Hepatocyte (in vitro differentiated cells): ENCODE results near the gene PDE1C. TPM values are rescaled to one million over a fixed set of nuclear protein-coding genes. Genes with fewer than 3 reads are reported as not detected.
A peak's percentile ranks its signal among the peaks of the same experiment; 100 is the strongest.
"Not testable (repeated sequence)": the region's sequence is repeated elsewhere in the genome, so short reads cannot be mapped to it uniquely, and the experiment has no call there.

Experiments
- DNase-seq: peaks from one replicate; pipeline ENCODE4 v3.0.0-alpha.2; 2016; ENCODE audit warnings: low spot score
- H2AFZ ChIP-seq: fragments of 200-600 bp; sonication (generic); 2 replicates; pipeline ENCODE4 v1.6.0; 2016; ENCODE audit warnings: antibody characterized with exemption, mild to moderate bottlenecking
- H3K27ac ChIP-seq: fragments of 200-600 bp; sonication (generic); 2 replicates; pipeline ENCODE4 v1.5.1; 2016; ENCODE audit warnings: mild to moderate bottlenecking
- H3K27me3 ChIP-seq: fragments of 200-600 bp; sonication (generic); 2 replicates; pipeline ENCODE4 v1.6.1; 2016
- H3K36me3 ChIP-seq: fragments of 200-600 bp; sonication (generic); replicated peaks from 2 replicates; pipeline ENCODE4 v1.5.1; 2016; ENCODE audit warnings: low read depth; ENCODE audit not compliant: insufficient read depth
- H3K4me1 ChIP-seq: fragments of 200-600 bp; sonication (generic); 2 replicates; pipeline ENCODE4 v1.5.1; 2016; ENCODE audit warnings: mild to moderate bottlenecking, moderate library complexity; ENCODE audit not compliant: insufficient read depth
- H3K4me2 ChIP-seq: fragments of 200-600 bp; sonication (generic); 2 replicates; pipeline ENCODE4 v1.6.0; 2016
- H3K4me3 ChIP-seq: fragments of 200-600 bp; sonication (generic); 2 replicates; pipeline ENCODE4 v1.5.1; 2016; ENCODE audit warnings: mild to moderate bottlenecking
- H3K79me2 ChIP-seq: fragments of 200-600 bp; sonication (generic); 2 replicates; pipeline ENCODE4 v1.6.0; 2017; ENCODE audit warnings: mild to moderate bottlenecking
- H3K9me2 ChIP-seq: fragments of 200-600 bp; sonication (generic); replicated peaks from 2 replicates; pipeline ENCODE4 v1.6.0; 2017; ENCODE audit warnings: mild to moderate bottlenecking; ENCODE audit not compliant: insufficient read depth
- H3K9me3 ChIP-seq: fragments of 200-600 bp; sonication (generic); 2 replicates; pipeline ENCODE4 v1.5.1; 2016; ENCODE audit warnings: low read depth, mild to moderate bottlenecking
- H4K20me1 ChIP-seq: fragments of 200-600 bp; sonication (generic); 2 replicates; pipeline ENCODE4 v1.6.0; 2016; ENCODE audit warnings: mild to moderate bottlenecking; ENCODE audit not compliant: insufficient read depth, poor library complexity, severe bottlenecking
- EZH2 ChIP-seq: fragments of 200-600 bp; sonication (generic); IDR thresholded peaks from 2 replicates; pipeline ENCODE4 v1.6.1; 2016; ENCODE audit warnings: antibody characterized with exemption, mild to moderate bottlenecking, borderline replicate concordance
- EZH2phosphoT487 ChIP-seq: fragments of 200-600 bp; sonication (generic); IDR thresholded peaks from one replicate; pipeline ENCODE4 v1.6.1; 2018; ENCODE audit warnings: antibody characterized with exemption, mild to moderate bottlenecking, low read depth, moderate library complexity; ENCODE audit not compliant: unreplicated experiment, severe bottlenecking
- WGBS: methylation state at CpG from one replicate; pipeline ENCODE4 v1.1.6; 2016; ENCODE audit warnings: low lambda C conversion rate; ENCODE audit errors: missing lambda C conversion rate; 5-methylcytosine and 5-hydroxymethylcytosine counted together
- polyA plus RNA-seq: library from polyadenylated mRNA; unstranded; fragments of >200 nt; fragmentation: Nextera tagmentation; extraction: Ambion mirVana; gene quantifications from 2 replicates; pipeline ENCODE4 v1.2.1, GENCODE V29; 2016
- total RNA-seq: library from RNA; depleted of rRNA; stranded (reverse); fragments of >200 nt; gene quantifications from 2 replicates; pipeline ENCODE4 v1.2.3, GENCODE V29; 2014
- TF ChIP-seq, protein P1 (sequence below): fragments of 200-600 bp; sonication (generic); IDR thresholded peaks from 2 replicates; pipeline ENCODE4 v1.5.1; 2016; ENCODE audit warnings: antibody characterized with exemption, mild to moderate bottlenecking; ENCODE audit not compliant: poor library complexity

The PDE1C gene
- total and polyA plus RNA-seq, 2 experiments from 2014 or later, result 1.8 to 5.0 TPM

GRCh38 chr7:31851119-31851518, 219.1 kb downstream of the PDE1C start:
- no peaks in the 10 kb centered on the region for H3K79me2 ChIP-seq
- no peaks in the 10 kb centered on the region for H3K36me3 ChIP-seq
- H3K9me2 ChIP-seq, result no peaks in the 10 kb centered on the region
- H3K27me3 ChIP-seq, result no peaks in the 10 kb centered on the region
- no peaks in the 10 kb centered on the region for H3K4me1 ChIP-seq
- TF ChIP-seq, protein P1, sequence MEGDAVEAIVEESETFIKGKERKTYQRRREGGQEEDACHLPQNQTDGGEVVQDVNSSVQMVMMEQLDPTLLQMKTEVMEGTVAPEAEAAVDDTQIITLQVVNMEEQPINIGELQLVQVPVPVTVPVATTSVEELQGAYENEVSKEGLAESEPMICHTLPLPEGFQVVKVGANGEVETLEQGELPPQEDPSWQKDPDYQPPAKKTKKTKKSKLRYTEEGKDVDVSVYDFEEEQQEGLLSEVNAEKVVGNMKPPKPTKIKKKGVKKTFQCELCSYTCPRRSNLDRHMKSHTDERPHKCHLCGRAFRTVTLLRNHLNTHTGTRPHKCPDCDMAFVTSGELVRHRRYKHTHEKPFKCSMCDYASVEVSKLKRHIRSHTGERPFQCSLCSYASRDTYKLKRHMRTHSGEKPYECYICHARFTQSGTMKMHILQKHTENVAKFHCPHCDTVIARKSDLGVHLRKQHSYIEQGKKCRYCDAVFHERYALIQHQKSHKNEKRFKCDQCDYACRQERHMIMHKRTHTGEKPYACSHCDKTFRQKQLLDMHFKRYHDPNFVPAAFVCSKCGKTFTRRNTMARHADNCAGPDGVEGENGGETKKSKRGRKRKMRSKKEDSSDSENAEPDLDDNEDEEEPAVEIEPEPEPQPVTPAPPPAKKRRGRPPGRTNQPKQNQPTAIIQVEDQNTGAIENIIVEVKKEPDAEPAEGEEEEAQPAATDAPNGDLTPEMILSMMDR, result no peak
- no peak for TF ChIP-seq EZH2phosphoT487
- no peak for TF ChIP-seq EZH2
- no peak overlapping the region for H3K4me2 ChIP-seq
- H4K20me1 ChIP-seq, result no peaks in the 10 kb centered on the region
- H3K4me3 ChIP-seq, result no peak overlapping the region
- no peak for DNase-seq
- 81% methylated on average over 2 of the region's 2 CpGs for WGBS
- no peak overlapping the region for H2AFZ ChIP-seq
- no peak overlapping the region for H3K27ac ChIP-seq
- no peaks in the 10 kb centered on the region for H3K9me3 ChIP-seq

DNA sequence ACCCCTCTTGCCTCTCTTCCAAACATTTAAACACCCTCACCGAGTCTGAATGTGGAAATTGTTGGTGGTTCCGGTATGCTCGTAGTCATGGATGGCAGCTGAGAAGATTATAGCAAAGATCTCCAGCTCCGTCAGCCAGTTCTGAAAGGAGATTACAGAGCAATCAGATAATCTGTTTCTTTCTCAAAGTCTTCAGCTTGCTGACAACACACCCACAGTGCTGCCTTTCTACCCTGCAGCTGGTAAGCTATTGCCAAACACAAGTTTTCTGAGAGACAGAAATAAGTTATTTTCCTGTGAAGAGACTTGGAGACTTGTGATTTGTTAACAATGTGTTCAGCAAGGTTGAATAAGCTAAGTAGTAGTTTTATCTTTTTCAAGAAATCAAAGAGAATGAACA, 219.6 kb downstream of the PDE1C start:
- no peaks in the 10 kb centered on the region for H3K9me3 ChIP-seq
- no peak for DNase-seq
- no peak overlapping the region for H2AFZ ChIP-seq
- no peaks in the 10 kb centered on the region for H3K79me2 ChIP-seq
- no peak overlapping the region for H3K4me3 ChIP-seq
- no peaks in the 10 kb centered on the region for H3K27me3 ChIP-seq
- H3K27ac ChIP-seq, result peak overlapping the region; percentile 64
- no peaks in the 10 kb centered on the region for H4K20me1 ChIP-seq
- H3K36me3 ChIP-seq, result no peaks in the 10 kb centered on the region
- no peaks in the 10 kb centered on the region for H3K4me1 ChIP-seq
- TF ChIP-seq, protein P1, result no peak
- TF ChIP-seq EZH2, result no peak
- TF ChIP-seq EZH2phosphoT487, result no peak
- H3K9me2 ChIP-seq, result no peaks in the 10 kb centered on the region
- no peak overlapping the region for H3K4me2 ChIP-seq
- 62% methylated on average over 4 of the region's 4 CpGs for WGBS

GRCh38 chr7:31850066-31850465, 220.1 kb downstream of the PDE1C start:
- no peak for DNase-seq
- no peak for TF ChIP-seq EZH2
- TF ChIP-seq, protein P1, result no peak
- no peak for TF ChIP-seq EZH2phosphoT487
- no peaks in the 10 kb centered on the region for H3K4me1 ChIP-seq
- no peak overlapping the region for H2AFZ ChIP-seq
- H3K27ac ChIP-seq, result peak overlapping the region; percentile 64
- no peak overlapping the region for H3K4me3 ChIP-seq
- H4K20me1 ChIP-seq, result no peaks in the 10 kb centered on the region
- WGBS, result 71% methylated on average over 5 of the region's 5 CpGs
- H3K79me2 ChIP-seq, result no peaks in the 10 kb centered on the region
- H3K9me2 ChIP-seq, result no peaks in the 10 kb centered on the region
- H3K27me3 ChIP-seq, result no peaks in the 10 kb centered on the region
- H3K4me2 ChIP-seq, result no peak overlapping the region
- no peaks in the 10 kb centered on the region for H3K36me3 ChIP-seq
- no peaks in the 10 kb centered on the region for H3K9me3 ChIP-seq

DNA sequence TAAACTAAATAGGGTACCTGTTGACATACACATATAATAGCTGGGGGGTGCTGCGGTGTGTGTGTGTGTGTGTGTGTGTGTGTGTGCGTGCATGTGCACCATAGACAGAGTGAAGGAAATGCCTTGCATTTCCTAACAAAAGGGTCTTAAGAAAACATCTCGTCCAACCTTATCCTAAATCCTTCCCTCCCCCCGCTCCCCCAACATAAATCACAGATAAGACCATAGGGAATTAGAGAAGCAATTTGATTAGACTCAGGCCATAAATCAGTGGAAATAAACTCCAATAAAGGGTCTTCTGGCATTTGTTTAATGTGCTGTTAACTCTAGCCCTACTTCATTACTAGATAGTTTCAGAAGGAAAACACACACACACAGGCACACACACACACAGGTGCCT, 234.7 kb downstream of the PDE1C start:
- no peak for TF ChIP-seq EZH2phosphoT487
- TF ChIP-seq, protein P1, result no peak
- no peak for TF ChIP-seq EZH2
- H3K27me3 ChIP-seq, result no peaks in the 10 kb centered on the region
- WGBS, result 73% methylated on average over 4 of the region's 4 CpGs
- H2AFZ ChIP-seq, result no peak overlapping the region
- H3K9me3 ChIP-seq, result no peaks in the 10 kb centered on the region
- H3K79me2 ChIP-seq, result no peaks in the 10 kb centered on the region
- no peaks in the 10 kb centered on the region for H4K20me1 ChIP-seq
- H3K9me2 ChIP-seq, result no peaks in the 10 kb centered on the region
- no peak overlapping the region for H3K27ac ChIP-seq
- H3K4me3 ChIP-seq, result no peak overlapping the region
- DNase-seq, result no peak
- no peaks in the 10 kb centered on the region for H3K36me3 ChIP-seq
- no peak overlapping the region for H3K4me2 ChIP-seq
- H3K4me1 ChIP-seq, result no peaks in the 10 kb centered on the region

- not testable (repeated sequence) for H3K4me1 ChIP-seq, H3K79me2 ChIP-seq, H3K9me3 ChIP-seq, H3K27ac ChIP-seq, H3K4me2 ChIP-seq, H4K20me1 ChIP-seq, H2AFZ ChIP-seq, DNase-seq, H3K4me3 ChIP-seq, H3K36me3 ChIP-seq, H3K9me2 ChIP-seq, H3K27me3 ChIP-seq
- 81% methylated on average over 3 of the region's 3 CpGs for WGBS
Observed at GRCh38 chr7:31833625-31834024, 236.6 kb downstream of the PDE1C start.
